Skin epidermis (tissue), 12 donors: ENCODE measurements around the gene MIER1.
A peak's percentile ranks its signal among the peaks of the same experiment; 100 is the strongest.

Experiments
- H3K27ac ChIP-seq, 21 experiments: fragments of 200-600 bp; sonication (generic) in 11 of 21; one replicate each; pipeline ENCODE4 v1.5.0; 2020; ENCODE audit warnings: mild to moderate bottlenecking in 3 of 21, inconsistent platforms in 2 of 21, moderate library complexity in 2 of 21
- H3K4me3 ChIP-seq, 7 experiments: fragments of 200-600 bp; sonication (generic) in 2 of 7; one replicate each; pipeline ENCODE4 v1.5.0; 2020; ENCODE audit warnings: inconsistent platforms in 2 of 7, mild to moderate bottlenecking in 2 of 7, moderate library complexity in 1 of 7

MIER1 gene

GRCh38 chr1:66984491-66984890 is 59.7 kb downstream of the MIER1 start:
- H3K4me3 ChIP-seq, result no peak overlapping the region
- no peak overlapping the region for H3K27ac ChIP-seq

DNA sequence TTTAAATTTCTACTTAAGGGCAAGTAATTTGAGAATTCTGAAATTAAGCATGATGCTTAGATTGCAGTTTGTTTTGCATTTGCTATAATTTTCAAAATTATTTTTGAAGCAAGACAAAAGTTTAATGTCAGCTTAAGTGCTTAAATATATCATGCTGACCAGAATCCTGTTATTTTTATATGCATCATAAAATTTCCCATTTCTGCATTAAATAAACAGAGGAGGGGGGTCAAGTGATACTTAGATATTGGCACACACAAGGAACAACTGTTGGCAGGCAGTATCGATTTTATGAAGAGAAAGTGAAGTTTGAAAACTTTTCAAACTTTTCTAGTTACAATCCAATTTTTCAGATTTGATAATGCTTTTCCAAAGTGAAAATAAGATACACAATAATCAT is 61.0 kb downstream of the MIER1 start:
- Histone ChIP-seq H3K4me3 (no peak overlapping the region), H3K27ac (no peak overlapping the region)

- H3K27ac ChIP-seq, result no peak overlapping the region
- no peak overlapping the region for H3K4me3 ChIP-seq
Measured at GRCh38 chr1:66993076-66993475, 68.3 kb downstream of the MIER1 start.

DNA sequence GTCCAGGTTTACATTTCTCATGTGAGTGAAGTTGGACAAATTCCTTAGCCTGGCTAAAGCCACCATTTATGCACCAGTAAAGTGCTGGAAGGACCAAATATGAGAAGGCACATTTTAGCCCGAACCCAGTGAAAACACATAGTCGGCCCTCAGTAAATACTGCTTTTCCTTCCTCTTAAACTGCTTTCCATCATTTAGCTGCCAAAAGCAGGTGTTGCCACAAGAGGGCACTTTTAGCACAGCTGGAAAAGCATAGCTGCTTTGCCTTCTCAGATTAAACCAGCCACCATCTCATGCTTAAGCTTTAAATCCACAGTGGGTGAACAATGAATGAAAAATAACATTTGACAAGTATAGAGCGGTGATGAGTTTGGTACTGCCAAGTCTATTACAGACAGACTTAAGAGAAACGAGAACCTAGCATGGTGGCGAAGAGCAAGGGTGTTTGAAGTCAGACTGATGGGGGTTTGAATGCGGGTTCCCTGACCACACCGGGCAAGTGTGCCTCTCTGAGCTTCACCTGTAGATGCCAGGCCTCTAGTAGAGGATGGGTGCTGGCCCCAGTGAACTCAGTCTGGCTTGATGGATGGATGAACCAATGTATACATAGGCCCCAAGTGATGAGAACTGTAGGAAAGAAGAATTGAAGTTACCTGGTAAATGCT is 71.4 kb downstream of the MIER1 start:
- H3K27ac ChIP-seq, result no peak overlapping the region
- H3K4me3 ChIP-seq, result no peak overlapping the region

GRCh38 chr1:66998972-66999371 is 74.2 kb downstream of the MIER1 start:
- H3K4me3 ChIP-seq, result no peak overlapping the region
- no peak overlapping the region for H3K27ac ChIP-seq

DNA sequence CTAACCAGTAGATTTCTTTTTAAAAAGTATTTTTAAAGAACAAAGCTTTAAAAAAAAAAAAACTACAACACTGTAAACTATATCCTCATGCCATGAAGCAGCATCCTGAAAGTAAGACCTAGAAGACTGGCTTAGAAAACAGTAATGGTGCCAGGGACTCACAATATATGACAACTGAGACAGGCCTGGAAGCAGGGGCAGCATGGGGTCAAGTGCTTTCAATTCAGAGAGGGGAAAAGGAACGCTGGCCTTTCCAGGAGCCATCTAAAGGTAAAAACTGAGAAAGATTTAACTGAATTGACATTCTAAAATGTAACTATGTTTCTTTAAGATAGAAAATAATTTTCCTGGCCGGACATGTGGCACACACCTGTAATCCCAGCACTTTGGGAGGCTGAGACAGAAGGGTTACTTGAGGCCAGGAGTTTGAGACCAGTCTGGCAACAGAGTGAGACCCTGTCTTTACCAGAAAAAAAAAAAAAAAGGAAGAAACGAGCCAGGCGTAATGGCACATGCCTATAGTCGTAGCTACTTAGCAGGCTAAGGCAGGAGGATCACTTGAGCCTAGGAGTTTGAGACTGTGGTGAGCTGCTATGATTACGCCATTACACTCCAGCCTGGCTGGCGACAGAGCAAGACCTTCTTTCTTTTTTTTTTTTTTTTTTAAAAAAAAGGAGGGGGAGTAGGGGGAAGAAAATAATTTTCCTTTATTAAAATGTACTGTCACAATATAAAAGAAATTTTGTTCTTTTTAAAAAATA is 75.0 kb downstream of the MIER1 start:
- Histone ChIP-seq H3K27ac (peak overlapping the region in 2 of 21 experiments; percentile 16 to 21), H3K4me3 (no peak overlapping the region)

DNA sequence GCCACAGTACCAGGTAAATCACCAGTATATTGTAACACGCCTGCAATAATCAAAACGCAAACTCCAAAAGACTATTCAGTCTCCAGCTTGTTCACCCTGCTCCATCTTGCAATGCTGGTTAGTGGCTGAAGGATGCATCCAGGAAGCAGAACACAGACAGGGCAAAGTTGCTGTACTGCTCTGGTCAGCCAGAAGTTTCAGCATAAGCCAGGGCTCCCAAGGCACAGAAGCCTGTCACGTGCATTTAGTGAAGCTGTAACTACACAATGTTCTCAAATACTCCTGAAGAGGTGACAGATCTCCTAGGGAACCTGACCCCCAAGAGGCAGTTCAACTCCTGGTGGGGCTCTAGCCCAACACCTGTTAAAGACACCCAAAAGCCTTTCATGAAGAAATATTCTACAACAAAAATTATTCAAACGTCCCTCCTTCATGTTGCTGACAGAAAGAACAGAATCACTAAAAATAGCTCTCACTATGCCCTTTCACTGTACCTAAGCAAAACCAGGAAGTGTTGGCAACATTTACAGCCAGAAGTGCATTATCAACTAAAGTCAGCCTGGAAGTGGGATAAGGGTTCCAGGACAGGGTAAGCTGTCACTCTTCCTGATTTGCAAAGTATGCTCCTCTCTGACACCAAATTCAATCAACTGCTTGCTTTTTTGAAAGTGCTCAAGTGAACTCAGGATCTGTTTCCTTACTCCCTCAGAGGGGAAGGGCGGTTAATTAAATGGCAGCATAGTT is 77.1 kb downstream of the MIER1 start:
- no peak overlapping the region for H3K4me3 ChIP-seq
- H3K27ac ChIP-seq, result no peak overlapping the region

GRCh38 chr1:67004176-67004575 is 79.4 kb downstream of the MIER1 start:
- no peak overlapping the region for H3K4me3 ChIP-seq
- no peak overlapping the region for H3K27ac ChIP-seq

- H3K27ac ChIP-seq, result no peak overlapping the region
Measured at GRCh38 chr1:67005068-67005467, 80.3 kb downstream of the MIER1 start.

GRCh38 chr1:67009792-67010191 is 85.0 kb downstream of the MIER1 start:
- no peak overlapping the region for H3K27ac ChIP-seq
- no peak overlapping the region for H3K4me3 ChIP-seq

More at GRCh38 chr1:67005068-67005467, 80.3 kb downstream of the MIER1 start:
- no peak overlapping the region for H3K4me3 ChIP-seq

- no peak overlapping the region for H3K4me3 ChIP-seq
- H3K27ac ChIP-seq, result no peak overlapping the region
Measured at GRCh38 chr1:67013573-67013972, 88.8 kb downstream of the MIER1 start.

DNA sequence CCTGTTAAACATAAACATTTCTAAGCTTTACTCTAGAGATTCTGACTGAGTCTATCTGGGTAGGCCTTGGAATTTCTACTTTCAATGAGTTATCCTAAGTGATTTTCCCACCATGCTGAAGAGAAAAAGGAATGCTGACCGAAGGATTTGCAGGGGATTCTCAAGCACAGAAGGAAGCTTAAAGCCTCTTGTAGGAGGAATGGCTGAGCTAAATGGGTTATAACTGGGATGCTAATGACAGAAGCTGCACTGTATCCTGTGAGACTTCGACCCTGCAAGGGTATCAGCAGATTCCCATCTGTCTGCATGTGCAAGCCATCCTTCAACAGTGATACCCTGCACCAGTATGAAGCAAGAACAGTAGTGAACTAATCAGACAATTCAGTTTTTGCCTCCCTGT is 93.8 kb downstream of the MIER1 start:
- no peak overlapping the region for H3K27ac ChIP-seq
- no peak overlapping the region for H3K4me3 ChIP-seq

GRCh38 chr1:67019121-67019520 is 94.3 kb downstream of the MIER1 start:
- peak overlapping the region in 6 of 21 experiments; percentile 7 to 70 (median 60) for H3K27ac ChIP-seq
- no peak overlapping the region for H3K4me3 ChIP-seq

GRCh38 chr1:67019600-67020136 is 94.9 kb downstream of the MIER1 start:
- peak overlapping the region in 7 of 21 experiments; percentile 7 to 70 (median 57) for H3K27ac ChIP-seq
- H3K4me3 ChIP-seq, result no peak overlapping the region

DNA sequence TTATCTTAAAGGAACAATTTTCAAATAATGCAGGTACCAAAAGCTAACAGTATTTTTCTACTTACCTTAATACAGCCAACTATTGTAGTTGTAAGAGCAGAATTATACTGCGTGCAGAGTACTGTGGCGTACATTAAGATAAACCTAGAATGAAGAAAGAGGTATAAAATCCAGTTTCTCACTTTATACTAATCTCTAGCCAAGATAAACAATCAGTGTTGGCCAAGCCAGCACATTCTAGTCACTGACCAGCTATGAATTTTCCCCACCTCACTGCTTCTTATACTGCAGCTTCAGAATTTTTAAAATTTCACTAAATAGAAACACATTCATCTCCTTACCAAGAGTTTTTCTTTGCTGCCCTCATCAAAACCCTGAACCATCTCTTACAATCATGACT is 95.5 kb downstream of the MIER1 start:
- H3K27ac ChIP-seq, result peak overlapping the region in 4 of 21 experiments; percentile 15 to 64 (median 60)
- H3K4me3 ChIP-seq, result no peak overlapping the region

GRCh38 chr1:67020765-67021164 is 96.0 kb downstream of the MIER1 start:
- H3K27ac ChIP-seq, result peak overlapping the region in 1 of 21 experiments; percentile 57
- no peak overlapping the region for H3K4me3 ChIP-seq

DNA sequence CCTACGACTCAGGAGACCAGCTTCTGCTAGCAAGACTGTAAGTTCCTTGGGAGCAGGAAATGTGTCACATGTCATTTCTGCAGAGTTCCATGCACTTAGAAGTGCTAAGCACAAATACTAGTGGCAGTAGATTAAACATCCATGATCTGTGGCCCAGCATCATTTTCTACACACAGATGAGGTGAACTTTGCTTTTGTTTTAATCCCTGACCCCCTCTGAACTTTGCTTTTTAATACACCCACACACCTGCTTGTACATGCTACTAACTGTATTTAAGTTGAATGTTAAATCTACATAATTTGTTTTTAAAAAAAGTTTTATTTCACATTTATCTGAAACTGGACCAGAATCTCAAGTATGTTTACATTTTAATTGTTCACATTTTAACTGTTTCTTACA is 104.7 kb downstream of the MIER1 start:
- H3K4me3 ChIP-seq, result no peak overlapping the region
- no peak overlapping the region for H3K27ac ChIP-seq

DNA sequence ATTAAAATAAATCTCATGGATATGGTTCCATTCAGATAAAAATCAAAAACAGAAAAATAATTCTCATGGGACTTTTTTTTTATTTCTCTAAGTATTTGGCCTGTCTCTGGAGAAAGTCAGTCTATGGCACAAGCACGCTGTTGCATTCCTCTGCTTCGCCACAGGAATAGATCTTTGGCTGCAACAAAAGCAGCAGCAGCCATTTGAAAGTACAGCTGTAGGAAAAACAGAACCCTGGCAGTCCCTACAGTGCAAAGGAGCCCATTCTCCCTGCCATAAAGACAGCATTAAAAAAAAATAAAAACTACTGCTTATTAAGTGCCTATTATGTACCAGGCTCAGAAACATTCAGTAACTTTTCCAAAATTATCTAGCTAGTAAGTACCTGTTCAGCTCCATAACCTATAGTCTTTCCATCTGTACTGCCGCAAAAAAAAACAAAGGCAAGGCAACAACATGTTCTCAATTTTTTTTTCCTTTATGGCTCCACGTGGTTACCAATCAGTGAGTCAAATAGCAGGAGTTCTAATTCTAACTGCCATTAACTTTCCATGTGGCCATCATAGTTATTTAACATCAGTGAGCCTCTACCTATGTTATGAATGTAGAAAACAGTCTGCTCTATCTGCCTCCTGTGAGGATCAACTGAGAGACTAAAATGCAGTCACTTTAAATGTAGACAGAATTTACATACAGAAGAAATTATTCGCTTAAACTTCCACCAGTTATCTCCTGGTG is 106.5 kb downstream of the MIER1 start:
- Histone ChIP-seq H3K27ac (peak overlapping the region in 1 of 21 experiments; percentile 25), H3K4me3 (no peak overlapping the region)

DNA sequence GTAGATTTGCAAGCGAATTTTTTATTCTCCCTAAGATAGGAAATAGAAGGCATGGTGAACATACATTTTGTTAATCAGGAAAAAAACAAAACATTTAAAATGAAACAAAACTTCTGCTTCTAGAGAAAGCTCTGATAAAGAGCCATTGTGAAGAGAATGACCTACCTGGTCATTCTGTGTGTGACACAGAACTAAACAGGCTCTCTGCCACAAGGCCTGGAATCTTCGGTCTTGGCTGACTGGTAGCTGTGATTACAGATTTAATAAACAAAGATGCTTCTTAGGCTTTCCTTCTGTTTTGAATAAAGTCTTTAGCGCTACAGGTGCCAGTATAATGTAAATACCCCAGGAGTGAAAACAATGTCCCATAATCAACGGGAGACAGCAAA is 107.1 kb downstream of the MIER1 start:
- no peak overlapping the region for H3K4me3 ChIP-seq
- H3K27ac ChIP-seq, result peak overlapping the region in 1 of 21 experiments; percentile 25
